AG04450 (cell line): ENCODE data around the gene DYSF. TPM values are rescaled to one million over a fixed set of nuclear protein-coding genes. Genes with fewer than 3 reads are reported as not detected.
"Not testable (repeated sequence)": the region's sequence is repeated elsewhere in the genome, so short reads cannot be mapped to it uniquely, and the experiment has no call there.

ENCODE experiments used
- CTCF ChIA-PET: fragments of 300-600, 350-600 bp; formaldehyde crosslinking; extraction: SDS; loops from one replicate; lab custom pipeline; 2022; ENCODE audit warnings: antibody characterized with exemption, inconsistent platforms; lab: Charles Lee
- POLR2A ChIA-PET: fragments of 350-600 bp; formaldehyde crosslinking; extraction: SDS; loops from one replicate; lab custom pipeline; 2021; ENCODE audit warnings: antibody characterized with exemption, inconsistent platforms; lab: Yijun Ruan, JAX
- DNase-seq: peaks from one replicate; pipeline ENCODE4 v3.0.0-alpha.2; 2011; ENCODE audit warnings: low read depth, low spot score
- H3K27ac ChIP-seq: one replicate; pipeline ENCODE4 v1.5.1; 2012; ENCODE audit warnings: low read depth, low read length, control low read depth
- H3K27me3 ChIP-seq: one replicate; pipeline ENCODE4 v1.6.0; 2012; ENCODE audit warnings: low read length; ENCODE audit not compliant: control insufficient read depth, insufficient read depth
- H3K4me3 ChIP-seq: 2 replicates; pipeline ENCODE4 v1.5.1; 2011; ENCODE audit warnings: mild to moderate bottlenecking, low read depth, low read length, control low read depth
- H3K9me3 ChIP-seq: 2 replicates; pipeline ENCODE4 v1.5.1; 2012; ENCODE audit warnings: low read length; ENCODE audit not compliant: control insufficient read depth, insufficient read depth
- CTCF ChIP-seq: IDR thresholded peaks from 2 replicates; pipeline ENCODE4 v1.5.1; 2011; ENCODE audit warnings: low read depth, low read length, control low read depth, inconsistent platforms
- polyA minus RNA-seq: library from RNA; depleted of rRNA, polyadenylated mRNA; stranded (reverse); fragments of >200 nt; gene quantifications from 2 replicates; pipeline ENCODE4 v1.2.3, GENCODE V29; 2011; rRNA and poly(A)+ RNA removed
- polyA plus RNA-seq: library from polyadenylated mRNA; depleted of rRNA; stranded (reverse); fragments of >200 nt; gene quantifications from 2 replicates; pipeline ENCODE4 v1.2.3, GENCODE V29; 2011; rRNA removed

Gene DYSF
- polyA plus RNA-seq (0.02 and 0.07 TPM in 2 replicates), polyA minus RNA-seq (0.26 and 1.1 TPM in 2 replicates)

GRCh38 chr2:71453404-71454220, at the start of gene DYSF:
DYSF (plus strand) TSS chr2:71453561.
- H3K4me3 ChIP-seq, result peak within 1 kb of the TSS; percentile 48
- ChIA-PET CTCF (interaction anchor here (1.3 to 3.0 kb wide), 3 partner anchors 8 to 154 kb away, joined by 6 to 11 read pairs (median 6); partner anchors contain the start of gene ZNF638), POLR2A (interaction anchor here (0.6 kb wide), 1 partner anchor 1734 kb away, joined by 3 read pairs; no protein-coding TSS in a partner anchor)
- H3K9me3 ChIP-seq, result no peaks in the 10 kb centered on the region; the same call in 1 of the 2 replicates
- TF ChIP-seq CTCF, result no peak
- H3K27ac ChIP-seq, result no peak within 1 kb of the TSS
- no peak for DNase-seq
- H3K27me3 ChIP-seq, result peaks cover 31% of the 10 kb centered on the region

- no peaks in the 10 kb centered on the region for H3K27me3 ChIP-seq
- no peak for DNase-seq
- H3K9me3 ChIP-seq, result no peaks in the 10 kb centered on the region
- H3K4me3 ChIP-seq, result no peak overlapping the region
- no peak overlapping the region for H3K27ac ChIP-seq
- POLR2A ChIA-PET, result no interaction called here
- CTCF ChIA-PET, result no interaction called here
- no peak for TF ChIP-seq CTCF
Measured at GRCh38 chr2:71409611-71410010, 43.8 kb upstream of the DYSF start.

GRCh38 chr2:71410696-71411095, 42.7 kb upstream of the DYSF start:
- CTCF ChIA-PET, result no interaction called here

GRCh38 chr2:71416866-71417265, 36.5 kb upstream of the DYSF start:
- not testable (repeated sequence) for H3K4me3 ChIP-seq, H3K9me3 ChIP-seq, DNase-seq, H3K27me3 ChIP-seq, H3K27ac ChIP-seq
- CTCF ChIA-PET, result interaction anchor here (0.7 to 1.7 kb wide), 2 partner anchors 9 to 83 kb away, joined by 3 read pairs; no protein-coding TSS in a partner anchor
- POLR2A ChIA-PET, result interaction anchor here (0.7 kb wide), 1 partner anchor 128 kb away, joined by 4 read pairs; no protein-coding TSS in a partner anchor

More at GRCh38 chr2:71410696-71411095, 42.7 kb upstream of the DYSF start:
- no peak for DNase-seq
- POLR2A ChIA-PET, result no interaction called here
- H3K9me3 ChIP-seq, result no peaks in the 10 kb centered on the region
- H3K27me3 ChIP-seq, result no peaks in the 10 kb centered on the region
- no peak overlapping the region for H3K4me3 ChIP-seq
- H3K27ac ChIP-seq, result no peak overlapping the region
- no peak for TF ChIP-seq CTCF

GRCh38 chr2:71417300-71418202, 35.8 kb upstream of the DYSF start:
- DNase-seq, result no peak
- Histone ChIP-seq H3K4me3 (no peak overlapping the region), H3K9me3 (no peaks in the 10 kb centered on the region), H3K27me3 (no peaks in the 10 kb centered on the region), H3K27ac (no peak overlapping the region)
- no peak for TF ChIP-seq CTCF
- ChIA-PET CTCF (interaction anchor here (0.7 to 1.7 kb wide), 4 partner anchors 9 to 86 kb away, joined by 3 read pairs; partner anchors contain the start of gene ZNF638), POLR2A (interaction anchor here (0.7 kb wide), 1 partner anchor 129 kb away, joined by 4 read pairs; no protein-coding TSS in a partner anchor)
